ENCODE measurements around the gene PTPRN2. TPM values are rescaled to one million over a fixed set of nuclear protein-coding genes. Genes with fewer than 3 reads are reported as not detected.

The PTPRN2 gene
- total and polyA plus RNA-seq, 2 of the 13 experiments (the other 11 are each of a cell fraction or from before 2014, with no cell fraction given): 2.5 to 24.2 TPM

GRCh38 chr7:157539521-157539920, 1048.1 kb downstream of the PTPRN2 start:
- Histone ChIP-seq H3K4me1 (ENCODE audit: insufficient read depth, low read length) (no peaks in the 10 kb centered on the region), H3K4me3 (replicated peaks in 1 of 3; ENCODE audit: insufficient read depth in 1 of 3, low read depth in 2 of 3, low read length in 3 of 3) (no peak overlapping the region), H3K27ac (ENCODE audit: extremely low read length, insufficient read depth, low read length) (no peak overlapping the region), H3K9me3 (ENCODE audit: low read length) (no peaks in the 10 kb centered on the region), H3K79me2 (ENCODE audit: insufficient read depth, low read length) (no peaks in the 10 kb centered on the region), H4K20me1 (ENCODE audit: insufficient read depth, low read length) (no peaks in the 10 kb centered on the region), H3K4me2 (ENCODE audit: low read depth, low read length) (no peak overlapping the region), H3K9ac (ENCODE audit: insufficient read depth, low read depth, low read length) (no peak overlapping the region), H2AFZ (ENCODE audit: low read length) (no peak overlapping the region), H3K36me3 (replicated peaks in 1 of 2; ENCODE audit: control insufficient read depth in 1 of 2, insufficient read depth in 2 of 2, low read length in 2 of 2) (no peaks in the 10 kb centered on the region), H3K27me3 (ENCODE audit: control insufficient read depth in 1 of 2, insufficient read depth in 2 of 2, low read length in 2 of 2) (peaks cover 4 to 62% of the 10 kb centered on the region in 2 experiments; a peak in 4 of 5 replicates)
- in situ Hi-C loops (cut with HindIII; ENCODE audit: extremely low pct_ligation_motif_present, low pct_unique_long_range_greater_than_20kb): no loop called here
- ChIA-PET POLR2A (no interaction called here), CTCF (ENCODE audit: low intra/inter-chr PET ratio, low total read pairs) (no interaction called here)
- intact Hi-C loops (cut with micrococcal nuclease; ENCODE audit: unreplicated experiment): no loop called here
- no peak for DNase-seq (ENCODE audit: low spot score)
- no peak for FAIRE-seq
- no TSS peak for BruUV-seq (replicated peaks)
- ATAC-seq: no peak
- 55% methylated on average over 16 of the region's 19 CpGs for WGBS (ENCODE audit: low lambda C conversion rate)
- no peak for TF ChIP-seq ZNF564 (CRISPR knock-in tag; IDR thresholded peaks at IDR 0.05)
- TF ChIP-seq NCOA5 (CRISPR knock-in tag; IDR thresholded peaks at IDR 0.05): no peak
- no peak for TF ChIP-seq ZNF703 (CRISPR knock-in tag; IDR thresholded peaks at IDR 0.05; ENCODE audit: borderline replicate concordance)
- TF ChIP-seq ZNF296 (CRISPR knock-in tag; conservative IDR thresholded peaks at IDR 0.05): no peak
- TF ChIP-seq, protein P1, sequence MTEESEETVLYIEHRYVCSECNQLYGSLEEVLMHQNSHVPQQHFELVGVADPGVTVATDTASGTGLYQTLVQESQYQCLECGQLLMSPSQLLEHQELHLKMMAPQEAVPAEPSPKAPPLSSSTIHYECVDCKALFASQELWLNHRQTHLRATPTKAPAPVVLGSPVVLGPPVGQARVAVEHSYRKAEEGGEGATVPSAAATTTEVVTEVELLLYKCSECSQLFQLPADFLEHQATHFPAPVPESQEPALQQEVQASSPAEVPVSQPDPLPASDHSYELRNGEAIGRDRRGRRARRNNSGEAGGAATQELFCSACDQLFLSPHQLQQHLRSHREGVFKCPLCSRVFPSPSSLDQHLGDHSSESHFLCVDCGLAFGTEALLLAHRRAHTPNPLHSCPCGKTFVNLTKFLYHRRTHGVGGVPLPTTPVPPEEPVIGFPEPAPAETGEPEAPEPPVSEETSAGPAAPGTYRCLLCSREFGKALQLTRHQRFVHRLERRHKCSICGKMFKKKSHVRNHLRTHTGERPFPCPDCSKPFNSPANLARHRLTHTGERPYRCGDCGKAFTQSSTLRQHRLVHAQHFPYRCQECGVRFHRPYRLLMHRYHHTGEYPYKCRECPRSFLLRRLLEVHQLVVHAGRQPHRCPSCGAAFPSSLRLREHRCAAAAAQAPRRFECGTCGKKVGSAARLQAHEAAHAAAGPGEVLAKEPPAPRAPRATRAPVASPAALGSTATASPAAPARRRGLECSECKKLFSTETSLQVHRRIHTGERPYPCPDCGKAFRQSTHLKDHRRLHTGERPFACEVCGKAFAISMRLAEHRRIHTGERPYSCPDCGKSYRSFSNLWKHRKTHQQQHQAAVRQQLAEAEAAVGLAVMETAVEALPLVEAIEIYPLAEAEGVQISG (CRISPR knock-in tag; IDR thresholded peaks at IDR 0.05): no peak
- TF ChIP-seq, protein P2, sequence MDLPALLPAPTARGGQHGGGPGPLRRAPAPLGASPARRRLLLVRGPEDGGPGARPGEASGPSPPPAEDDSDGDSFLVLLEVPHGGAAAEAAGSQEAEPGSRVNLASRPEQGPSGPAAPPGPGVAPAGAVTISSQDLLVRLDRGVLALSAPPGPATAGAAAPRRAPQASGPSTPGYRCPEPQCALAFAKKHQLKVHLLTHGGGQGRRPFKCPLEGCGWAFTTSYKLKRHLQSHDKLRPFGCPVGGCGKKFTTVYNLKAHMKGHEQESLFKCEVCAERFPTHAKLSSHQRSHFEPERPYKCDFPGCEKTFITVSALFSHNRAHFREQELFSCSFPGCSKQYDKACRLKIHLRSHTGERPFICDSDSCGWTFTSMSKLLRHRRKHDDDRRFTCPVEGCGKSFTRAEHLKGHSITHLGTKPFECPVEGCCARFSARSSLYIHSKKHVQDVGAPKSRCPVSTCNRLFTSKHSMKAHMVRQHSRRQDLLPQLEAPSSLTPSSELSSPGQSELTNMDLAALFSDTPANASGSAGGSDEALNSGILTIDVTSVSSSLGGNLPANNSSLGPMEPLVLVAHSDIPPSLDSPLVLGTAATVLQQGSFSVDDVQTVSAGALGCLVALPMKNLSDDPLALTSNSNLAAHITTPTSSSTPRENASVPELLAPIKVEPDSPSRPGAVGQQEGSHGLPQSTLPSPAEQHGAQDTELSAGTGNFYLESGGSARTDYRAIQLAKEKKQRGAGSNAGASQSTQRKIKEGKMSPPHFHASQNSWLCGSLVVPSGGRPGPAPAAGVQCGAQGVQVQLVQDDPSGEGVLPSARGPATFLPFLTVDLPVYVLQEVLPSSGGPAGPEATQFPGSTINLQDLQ (CRISPR knock-in tag; IDR thresholded peaks at IDR 0.05): no peak
- TF ChIP-seq, protein P3, sequence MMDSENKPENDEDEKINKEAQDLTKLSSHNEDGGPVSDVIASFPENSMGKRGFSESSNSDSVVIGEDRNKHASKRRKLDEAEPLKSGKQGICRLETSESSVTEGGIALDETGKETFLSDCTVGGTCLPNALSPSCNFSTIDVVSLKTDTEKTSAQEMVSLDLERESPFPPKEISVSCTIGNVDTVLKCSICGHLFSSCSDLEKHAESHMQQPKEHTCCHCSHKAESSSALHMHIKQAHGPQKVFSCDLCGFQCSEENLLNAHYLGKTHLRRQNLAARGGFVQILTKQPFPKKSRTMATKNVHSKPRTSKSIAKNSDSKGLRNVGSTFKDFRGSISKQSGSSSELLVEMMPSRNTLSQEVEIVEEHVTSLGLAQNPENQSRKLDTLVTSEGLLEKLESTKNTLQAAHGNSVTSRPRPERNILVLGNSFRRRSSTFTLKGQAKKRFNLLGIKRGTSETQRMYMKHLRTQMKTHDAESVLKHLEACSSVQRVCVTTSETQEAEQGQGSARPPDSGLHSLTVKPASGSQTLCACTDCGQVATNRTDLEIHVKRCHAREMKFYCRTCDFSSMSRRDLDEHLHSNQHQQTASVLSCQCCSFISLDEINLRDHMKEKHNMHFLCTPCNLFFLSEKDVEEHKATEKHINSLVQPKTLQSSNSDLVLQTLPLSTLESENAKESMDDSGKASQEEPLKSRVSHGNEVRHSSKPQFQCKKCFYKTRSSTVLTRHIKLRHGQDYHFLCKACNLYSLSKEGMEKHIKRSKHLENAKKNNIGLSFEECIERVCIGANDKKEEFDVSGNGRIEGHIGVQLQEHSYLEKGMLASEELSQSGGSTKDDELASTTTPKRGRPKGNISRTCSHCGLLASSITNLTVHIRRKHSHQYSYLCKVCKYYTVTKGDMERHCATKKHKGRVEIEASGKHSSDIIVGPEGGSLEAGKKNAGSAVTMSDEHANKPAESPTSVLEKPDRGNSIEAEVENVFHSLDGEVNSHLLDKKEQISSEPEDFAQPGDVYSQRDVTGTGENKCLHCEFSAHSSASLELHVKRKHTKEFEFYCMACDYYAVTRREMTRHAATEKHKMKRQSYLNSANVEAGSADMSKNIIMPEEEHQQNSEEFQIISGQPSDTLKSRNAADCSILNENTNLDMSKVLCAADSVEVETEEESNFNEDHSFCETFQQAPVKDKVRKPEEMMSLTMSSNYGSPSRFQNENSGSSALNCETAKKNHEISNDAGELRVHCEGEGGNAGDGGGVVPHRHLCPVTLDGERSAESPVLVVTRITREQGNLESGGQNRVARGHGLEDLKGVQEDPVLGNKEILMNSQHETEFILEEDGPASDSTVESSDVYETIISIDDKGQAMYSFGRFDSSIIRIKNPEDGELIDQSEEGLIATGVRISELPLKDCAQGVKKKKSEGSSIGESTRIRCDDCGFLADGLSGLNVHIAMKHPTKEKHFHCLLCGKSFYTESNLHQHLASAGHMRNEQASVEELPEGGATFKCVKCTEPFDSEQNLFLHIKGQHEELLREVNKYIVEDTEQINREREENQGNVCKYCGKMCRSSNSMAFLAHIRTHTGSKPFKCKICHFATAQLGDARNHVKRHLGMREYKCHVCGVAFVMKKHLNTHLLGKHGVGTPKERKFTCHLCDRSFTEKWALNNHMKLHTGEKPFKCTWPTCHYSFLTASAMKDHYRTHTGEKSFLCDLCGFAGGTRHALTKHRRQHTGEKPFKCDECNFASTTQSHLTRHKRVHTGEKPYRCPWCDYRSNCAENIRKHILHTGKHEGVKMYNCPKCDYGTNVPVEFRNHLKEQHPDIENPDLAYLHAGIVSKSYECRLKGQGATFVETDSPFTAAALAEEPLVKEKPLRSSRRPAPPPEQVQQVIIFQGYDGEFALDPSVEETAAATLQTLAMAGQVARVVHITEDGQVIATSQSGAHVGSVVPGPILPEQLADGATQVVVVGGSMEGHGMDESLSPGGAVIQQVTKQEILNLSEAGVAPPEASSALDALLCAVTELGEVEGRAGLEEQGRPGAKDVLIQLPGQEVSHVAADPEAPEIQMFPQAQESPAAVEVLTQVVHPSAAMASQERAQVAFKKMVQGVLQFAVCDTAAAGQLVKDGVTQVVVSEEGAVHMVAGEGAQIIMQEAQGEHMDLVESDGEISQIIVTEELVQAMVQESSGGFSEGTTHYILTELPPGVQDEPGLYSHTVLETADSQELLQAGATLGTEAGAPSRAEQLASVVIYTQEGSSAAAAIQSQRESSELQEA (CRISPR knock-in tag; IDR thresholded peaks at IDR 0.05; ENCODE audit: not compliant biosample characterization): no peak
- TF ChIP-seq GABPB1 (CRISPR knock-in tag; IDR thresholded peaks at IDR 0.05): no peak
- TF ChIP-seq ATF1 (CRISPR knock-in tag; IDR thresholded peaks at IDR 0.05): no peak
